Transverse colon (tissue), 4 donors: ENCODE data around the gene SYT2.

ENCODE experiments used
- CTCF ChIP-seq, 5 experiments: fragments of 200-600 bp in 3 of 5; fragments of 450-650 bp in 2 of 5; sonication (generic) in 3 of 5; IDR thresholded peaks; 1 replicate in 2 of 5; 2 replicates in 3 of 5; pipeline ENCODE4 v1.5.1; 2016 to 2017; ENCODE audit warnings: antibody characterized with exemption in 5 of 5, inconsistent platforms in 3 of 5, mild to moderate bottlenecking in 2 of 5, moderate library complexity in 1 of 5
- EP300 ChIP-seq: sonication (generic); formaldehyde crosslinking; IDR thresholded peaks from one replicate; pipeline ENCODE4 v1.6.1; 2017; ENCODE audit warnings: antibody characterized with exemption, low read depth
- POLR2A ChIP-seq: fragments of 450-650 bp; IDR thresholded peaks from one replicate; pipeline ENCODE4 v1.6.1; 2016; ENCODE audit warnings: antibody characterized with exemption, mild to moderate bottlenecking, moderate library complexity
- POLR2AphosphoS5 ChIP-seq, 3 donors: sonication (generic); formaldehyde crosslinking; IDR thresholded peaks; one replicate each; pipeline ENCODE4 v1.6.1; 2016; ENCODE audit warnings: antibody characterized with exemption in 3 of 3

GRCh38 chr1:202756391-202756790, 46.1 kb upstream of the SYT2 start:
- TF ChIP-seq POLR2A (no peak), CTCF (IDR thresholded peaks at IDR 0.05) (no peak), EP300 (no peak), POLR2AphosphoS5 (IDR thresholded peaks at IDR 0.05) (no peak)
